GM18505 (cell line): ENCODE results near the gene CORO1C.

Source experiments
- ATAC-seq: cut with Tn5 transposase; IDR thresholded peaks from one replicate; pipeline ENCODE4 v1.9.1; 2021; ENCODE audit not compliant: unreplicated experiment
- POLR2A ChIP-seq: IDR thresholded peaks from 4 replicates; pipeline ENCODE4 v1.6.1; 2011; ENCODE audit warnings: borderline replicate concordance; ENCODE audit not compliant: insufficient read depth, insufficient read length; ENCODE audit errors: extremely low read depth

The CORO1C gene

DNA sequence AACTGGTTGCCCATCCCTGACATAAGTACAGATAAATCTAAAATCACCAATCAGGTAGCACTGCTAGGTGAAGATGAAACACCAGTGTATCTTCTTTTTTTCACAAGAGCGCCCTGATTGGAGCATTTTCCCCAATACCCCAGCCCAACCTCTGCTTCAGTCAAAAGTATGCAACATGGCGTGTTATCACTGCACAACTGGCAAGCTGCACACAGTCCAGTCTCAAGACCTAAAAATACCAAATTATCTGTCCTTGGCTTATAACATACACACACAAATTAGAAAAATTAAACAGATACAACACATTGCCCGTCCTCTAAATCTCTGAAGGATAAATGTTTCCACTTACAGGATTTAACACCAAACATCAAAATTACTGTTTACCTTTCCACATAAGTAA lies 77.4 kb downstream of the CORO1C start:
- no peak for TF ChIP-seq POLR2A
- no peak for ATAC-seq

DNA sequence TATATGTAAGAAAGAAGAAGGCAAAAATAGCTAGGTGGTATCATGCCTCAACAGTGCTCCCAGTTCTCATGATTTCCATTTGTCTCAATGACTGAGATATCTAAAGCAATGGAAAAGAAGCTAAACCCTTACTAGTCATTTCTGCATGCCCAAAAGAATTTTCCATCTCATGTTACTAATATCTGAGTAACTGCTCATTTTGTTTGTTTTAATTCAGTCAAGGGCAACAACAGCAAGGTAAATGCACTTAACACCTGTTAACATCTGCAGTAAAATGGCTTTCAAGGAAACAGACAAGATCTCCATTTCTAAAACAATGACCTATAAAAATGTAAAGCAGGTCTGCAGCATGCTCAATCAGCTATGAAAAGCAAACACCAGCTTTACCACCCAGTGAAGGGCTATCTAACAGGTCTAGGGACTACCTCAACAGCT lies 78.2 kb downstream of the CORO1C start:
- ATAC-seq, result no peak
- TF ChIP-seq POLR2A, result no peak

DNA sequence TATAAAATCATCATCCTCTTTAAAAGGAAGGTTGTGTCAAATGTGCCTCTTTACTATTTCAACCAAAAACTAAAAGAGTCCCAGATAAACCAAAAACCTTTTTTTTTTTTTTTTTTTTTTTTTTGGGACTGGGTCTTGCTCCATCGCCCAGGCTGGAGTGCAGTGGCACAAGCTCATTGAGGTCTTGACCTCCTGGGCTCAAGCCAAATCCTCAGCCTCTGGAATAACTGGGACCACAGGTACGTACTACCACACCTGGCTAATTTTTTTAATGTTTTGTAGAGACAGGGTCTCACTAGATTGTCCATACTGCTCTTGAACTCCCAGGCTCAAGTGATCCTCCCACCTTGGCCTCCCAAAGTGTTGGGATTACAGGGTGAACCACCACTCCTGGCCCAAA lies 81.2 kb downstream of the CORO1C start:
- TF ChIP-seq POLR2A, result no peak
- no peak for ATAC-seq

DNA sequence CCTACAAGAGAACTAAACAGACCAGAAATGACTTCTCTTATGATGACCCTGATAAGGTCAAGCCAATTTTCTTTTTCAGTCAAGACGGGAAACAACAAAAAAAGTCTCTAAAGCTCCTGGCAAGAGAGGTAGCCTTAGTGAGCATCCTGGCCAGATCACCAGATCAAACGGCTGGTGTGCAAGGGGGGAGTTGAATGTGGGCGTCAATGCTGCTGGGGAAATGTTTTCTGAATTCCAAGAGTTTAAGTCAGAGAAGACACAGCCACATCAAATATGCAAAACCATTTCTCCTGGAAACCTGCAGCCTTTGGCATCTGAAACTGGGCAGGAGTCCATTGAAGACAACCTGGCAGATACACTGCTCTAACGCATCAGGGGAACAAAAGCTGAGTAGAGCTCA lies 81.6 kb downstream of the CORO1C start:
- no peak for ATAC-seq
- TF ChIP-seq POLR2A, result no peak

DNA sequence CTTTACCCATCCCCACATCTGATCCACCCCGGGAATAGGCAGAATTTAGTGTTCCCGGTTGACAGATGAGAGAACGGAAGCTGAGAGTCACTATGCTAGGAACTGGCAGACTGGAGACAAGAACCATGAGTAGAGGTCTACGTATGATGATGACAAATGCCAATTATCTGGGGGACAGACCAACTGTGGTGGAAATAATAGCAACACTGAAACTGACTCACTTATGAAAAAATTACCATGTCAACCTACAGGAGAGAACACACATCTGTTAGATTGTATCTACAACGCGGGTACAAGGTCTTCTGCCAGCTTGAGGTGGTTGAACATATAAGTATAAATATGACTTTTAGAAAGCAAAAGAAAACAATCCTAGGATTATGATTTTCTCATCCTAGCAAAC lies 82.2 kb downstream of the CORO1C start:
- no peak for TF ChIP-seq POLR2A
- no peak for ATAC-seq

DNA sequence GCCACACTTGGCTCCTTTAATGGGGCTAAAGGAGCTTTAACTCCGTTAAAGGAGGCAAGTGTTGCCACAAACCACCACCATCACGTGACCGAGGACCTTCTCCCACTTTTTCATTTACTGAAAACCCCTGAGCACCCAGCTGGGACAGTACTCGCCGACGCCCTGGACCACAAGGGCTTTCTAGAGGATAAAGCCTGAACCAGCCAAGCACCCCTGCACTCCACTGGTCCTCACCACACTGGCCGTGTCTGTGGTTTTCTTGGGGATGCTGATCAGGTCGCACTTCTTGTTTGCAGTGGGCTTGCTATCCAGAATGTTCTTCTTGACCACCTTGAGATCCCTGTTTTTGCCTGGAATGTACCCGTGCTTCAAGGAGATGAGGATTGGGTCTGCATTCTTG lies 82.9 kb downstream of the CORO1C start:
- ATAC-seq, result no peak
- TF ChIP-seq POLR2A, result no peak

DNA sequence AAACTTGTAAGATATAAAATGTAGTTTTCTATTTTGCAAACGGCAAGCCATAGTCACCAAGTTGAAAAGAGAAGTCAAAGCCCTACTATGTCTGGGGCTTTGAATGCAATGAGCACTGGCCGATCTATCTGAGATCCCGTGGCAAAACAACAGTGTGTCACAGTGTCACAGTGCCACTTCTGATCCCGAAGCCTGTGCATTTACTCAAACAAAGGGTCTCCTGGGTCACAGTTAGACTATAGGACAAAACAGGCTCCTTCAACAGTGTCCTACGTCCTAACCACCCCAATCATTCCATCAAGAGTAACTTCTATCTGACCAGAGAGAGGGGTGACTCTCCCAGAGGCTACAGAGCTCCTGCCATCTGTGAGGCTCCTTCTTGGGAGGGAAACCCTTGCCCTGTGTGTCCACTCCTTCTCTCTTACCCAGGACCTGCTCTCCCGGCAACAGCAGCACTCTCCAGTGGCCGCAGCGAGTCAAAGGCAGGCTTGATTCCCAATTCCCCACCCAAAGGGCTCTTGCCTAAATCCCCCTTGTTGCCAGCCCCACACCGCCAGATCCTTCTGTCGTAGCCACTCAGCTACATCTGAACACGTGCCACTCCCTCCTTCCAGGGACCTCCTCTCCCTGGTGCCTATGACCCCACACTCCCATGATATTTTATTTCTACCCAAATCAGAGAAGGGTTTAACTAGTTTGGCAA lies 83.6 kb downstream of the CORO1C start:
- no peak for ATAC-seq
- no peak for TF ChIP-seq POLR2A

DNA sequence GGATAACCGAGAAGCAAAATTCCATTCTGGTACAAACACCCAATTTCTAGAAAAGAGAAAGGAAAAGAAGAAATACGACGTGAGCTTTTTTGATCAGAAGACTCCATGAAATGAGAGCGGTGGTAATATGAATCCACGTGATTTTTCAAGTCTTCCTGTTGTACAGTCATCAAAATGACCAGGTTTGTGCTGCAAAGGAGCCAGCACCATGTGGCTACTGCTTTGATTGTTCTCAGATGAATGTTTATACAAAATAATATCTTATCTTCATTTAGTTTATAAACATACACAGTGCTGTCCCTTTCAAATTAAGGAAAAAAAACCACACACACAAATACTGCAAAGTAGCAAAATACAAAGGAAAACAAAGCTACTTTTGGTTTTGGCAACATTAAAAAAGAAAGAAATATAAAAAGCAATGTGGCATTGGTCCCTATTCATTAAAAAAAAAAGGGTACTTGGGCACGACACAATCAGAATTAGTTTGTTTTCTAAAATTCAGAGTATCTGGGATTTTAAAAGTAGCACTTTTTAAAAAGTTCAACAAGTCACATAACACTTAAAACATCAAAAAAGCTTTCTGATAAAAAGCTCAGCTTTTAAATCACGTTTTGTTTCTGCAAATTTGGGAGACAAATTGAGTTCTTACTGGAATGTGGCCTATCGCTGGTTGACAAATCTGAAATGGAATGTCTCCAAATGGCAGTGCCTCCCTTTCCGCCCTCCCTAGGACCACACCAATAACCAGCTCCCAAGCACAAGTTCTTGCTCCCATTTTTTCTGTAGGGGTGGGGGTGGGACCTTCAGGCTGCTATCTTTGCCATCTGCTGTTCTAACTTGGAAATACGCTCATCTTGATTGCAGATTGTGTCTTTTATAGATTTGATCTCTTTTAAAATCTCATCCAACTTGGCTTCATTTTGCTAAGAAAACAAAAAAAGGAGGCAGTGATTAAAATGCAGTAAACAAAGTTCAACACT lies 84.4 kb downstream of the CORO1C start:
- TF ChIP-seq POLR2A, result no peak

DNA sequence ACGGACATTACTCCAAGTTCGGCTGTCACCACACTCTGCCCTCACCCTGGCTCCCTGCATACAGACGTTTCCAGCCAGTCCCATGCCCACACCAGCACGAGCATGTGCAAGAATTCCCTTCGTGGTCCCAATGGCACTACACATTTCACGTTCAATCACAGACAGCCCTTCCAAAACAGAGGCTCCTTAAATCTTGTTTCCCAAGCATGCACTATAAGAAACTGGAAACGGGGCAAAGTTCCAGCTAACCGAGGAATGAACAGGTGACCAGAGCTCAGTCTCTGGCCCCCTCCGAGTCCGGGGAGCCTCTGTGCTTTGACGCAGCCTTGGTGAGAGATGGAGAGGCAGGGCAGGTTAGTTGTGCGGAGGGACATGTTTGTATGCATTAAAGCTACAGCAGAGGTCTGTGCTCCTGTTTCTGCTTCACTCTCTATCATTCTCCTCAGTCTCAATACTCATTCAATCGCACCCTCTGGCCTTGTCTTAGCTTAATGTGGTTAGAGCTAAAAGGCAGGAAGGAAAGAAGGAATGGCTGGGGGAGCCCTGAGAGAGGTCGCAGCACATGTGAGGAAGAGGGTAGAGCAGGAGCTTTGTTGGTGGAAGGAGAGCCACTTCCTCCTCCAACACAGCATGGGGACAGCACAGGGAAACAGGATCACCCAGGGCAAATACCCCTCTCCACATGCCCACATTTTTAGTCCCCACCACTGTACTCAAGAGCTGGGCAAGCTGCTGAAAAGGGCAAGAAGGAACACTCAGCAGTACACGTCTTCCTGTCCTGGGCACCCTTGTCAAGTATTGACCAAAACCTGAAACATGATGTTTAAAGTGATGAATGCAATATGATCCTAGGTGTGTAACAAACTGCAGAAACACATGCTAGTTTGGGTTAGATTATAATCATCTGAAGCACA lies 85.4 kb downstream of the CORO1C start:
- no peak for ATAC-seq
- no peak for TF ChIP-seq POLR2A

More for the DNA sequence above, 84.4 kb downstream of the CORO1C start:
- no peak for ATAC-seq

DNA sequence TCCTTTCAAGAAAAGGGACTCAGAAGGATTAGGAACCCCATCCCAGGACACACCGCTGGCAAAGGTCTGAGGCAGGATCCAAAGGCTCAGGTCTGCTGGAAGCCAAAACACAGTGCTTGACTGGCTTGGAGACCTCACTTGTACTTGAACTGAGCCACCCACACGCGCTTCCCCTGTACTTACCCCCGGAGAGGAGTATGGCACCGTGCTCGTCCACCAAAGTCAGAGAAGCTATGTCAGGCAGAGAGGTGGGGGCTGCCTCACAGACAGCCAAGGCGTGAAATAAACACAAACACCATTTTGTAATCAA lies 86.6 kb downstream of the CORO1C start:
- TF ChIP-seq POLR2A, result no peak
- no peak for ATAC-seq

DNA sequence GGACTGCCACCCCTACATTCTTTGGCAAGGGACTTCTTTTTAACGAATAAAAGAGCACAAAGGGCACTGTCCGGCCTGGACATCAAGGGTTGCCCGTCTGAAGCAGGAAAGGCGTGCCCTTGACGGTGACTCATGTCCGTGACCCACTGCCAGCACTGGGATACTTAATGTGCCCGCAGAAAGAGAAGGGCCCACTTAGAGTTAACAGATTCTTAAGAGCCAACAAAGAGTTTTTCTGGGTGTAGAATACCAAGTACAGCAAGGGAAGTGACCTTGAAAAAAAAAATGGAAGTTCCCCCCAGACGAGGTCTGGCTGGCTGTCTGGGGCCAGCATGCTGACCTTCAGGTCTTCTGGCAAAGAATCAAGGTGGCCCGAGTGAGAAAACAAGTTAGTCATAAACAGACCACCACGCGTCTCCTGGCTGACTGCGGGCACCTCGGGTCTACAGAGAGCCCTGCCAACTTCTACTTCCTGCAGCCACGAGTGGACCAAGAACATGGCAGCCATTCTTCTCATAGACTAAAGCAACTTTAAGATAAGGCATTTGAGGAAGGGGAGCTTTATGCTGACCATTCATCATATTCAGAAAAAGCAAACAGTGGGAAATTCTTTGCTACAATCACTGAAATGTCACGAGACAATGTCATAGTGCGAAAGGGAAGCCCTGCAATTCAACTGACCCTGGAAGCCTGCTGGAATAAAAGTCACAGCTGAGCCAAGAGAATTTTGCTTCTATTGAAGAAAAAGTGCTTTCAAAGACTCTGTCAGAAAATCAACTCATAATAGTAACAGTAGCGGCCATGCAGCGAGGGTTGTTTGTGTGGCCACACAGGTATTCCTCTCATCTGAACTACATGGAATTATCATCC lies 87.1 kb downstream of the CORO1C start:
- ATAC-seq, result no peak
- TF ChIP-seq POLR2A, result no peak

DNA sequence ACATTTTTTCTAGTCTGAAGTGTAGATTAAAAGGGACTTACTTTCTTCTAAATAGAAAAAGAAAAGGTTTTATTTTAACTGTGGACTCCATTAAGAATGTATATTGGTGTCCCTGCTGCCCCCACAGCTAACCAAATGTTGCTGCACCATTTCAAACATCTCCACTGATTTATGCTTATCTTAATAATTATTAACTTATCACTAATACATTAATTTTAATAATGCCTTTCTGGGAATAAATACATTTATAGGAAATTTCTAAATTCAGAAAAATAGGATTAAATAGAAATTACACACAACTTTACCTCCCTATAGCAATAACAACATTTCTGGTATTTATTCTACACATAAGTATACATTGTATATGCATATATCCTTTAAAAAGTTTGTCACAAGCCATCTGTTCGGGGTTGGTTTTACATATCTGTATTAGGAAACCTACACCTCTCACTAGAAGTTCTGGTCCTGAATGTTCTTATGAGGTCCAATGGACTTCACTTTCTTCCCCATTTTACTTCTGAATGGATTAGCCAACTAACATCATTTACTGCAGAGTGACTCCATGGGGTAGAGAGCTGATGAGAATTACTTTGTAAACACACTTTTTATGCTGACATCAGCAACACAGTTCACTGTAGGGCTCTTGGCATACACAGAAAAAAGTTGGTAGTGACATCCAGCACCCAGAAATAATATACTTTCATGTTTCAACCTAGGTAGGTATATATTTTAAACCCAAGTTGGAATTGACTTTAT lies 88.2 kb downstream of the CORO1C start:
- TF ChIP-seq POLR2A, result no peak
- ATAC-seq, result no peak
